ENCODE results near the gene SIX6. TPM values are rescaled to one million over a fixed set of nuclear protein-coding genes. Genes with fewer than 3 reads are reported as not detected.

The SIX6 gene
- total and polyA plus RNA-seq, 8 donors = not detected

GRCh38 chr14:60532442-60532841, 23.5 kb downstream of the SIX6 start:
- no peak for DNase-seq
- H3K4me1 ChIP-seq = no peaks in the 10 kb centered on the region
- H3K36me3 ChIP-seq = no peaks in the 10 kb centered on the region
- no peak for ATAC-seq
- no peak for FAIRE-seq
- intact Hi-C loops (cut with DNase I) = no loop called here
- H3K9me3 ChIP-seq = no peaks in the 10 kb centered on the region
- H3K27ac ChIP-seq = no peak overlapping the region
- TF ChIP-seq CTCF (IDR thresholded peaks at IDR 0.05) = no peak
- H3K4me3 ChIP-seq = no peak overlapping the region
- H3K27me3 ChIP-seq = no peaks in the 10 kb centered on the region
- 54 to 57% methylated on average over 3 of the region's 3 CpGs for WGBS, 2 donors

DNA sequence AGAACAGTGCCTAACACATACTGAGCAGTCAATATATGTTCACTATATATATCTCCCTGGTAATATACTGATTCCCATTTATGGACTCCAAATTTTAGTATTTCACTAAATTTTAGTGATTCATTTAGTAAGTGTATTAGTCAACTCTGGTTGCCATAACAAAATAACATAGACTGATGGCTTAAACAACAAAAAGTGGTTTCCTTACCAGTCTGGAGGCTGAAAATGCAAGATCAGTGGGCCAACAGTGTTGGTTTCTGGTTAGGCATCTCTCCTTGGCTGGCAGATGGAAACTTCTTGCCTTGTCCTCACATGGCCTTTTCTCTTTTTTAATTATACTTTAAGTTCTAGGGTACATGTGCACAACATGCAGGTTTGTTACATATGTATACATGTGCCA, 28.7 kb downstream of the SIX6 start:
- Histone ChIP-seq H3K27ac (no peak overlapping the region), H3K9me3 (no peaks in the 10 kb centered on the region), H3K36me3 (no peaks in the 10 kb centered on the region), H3K27me3 (peaks cover 0 to 5% (median 0%) of the 10 kb centered on the region in 4 donors), H3K4me1 (no peaks in the 10 kb centered on the region), H3K4me3 (no peak overlapping the region)
- DNase-seq (no peak), FAIRE-seq (no peak), ATAC-seq (no peak)
- TF ChIP-seq CTCF (IDR thresholded peaks at IDR 0.05) = no peak
- intact Hi-C loops (cut with DNase I) = no loop called here

GRCh38 chr14:60544659-60545058, 35.7 kb downstream of the SIX6 start:
- intact Hi-C loops (cut with DNase I) = no loop called here
- FAIRE-seq = no peak
- WGBS, 2 donors = 66 to 84% methylated on average over 2 of the region's 2 CpGs

DNA sequence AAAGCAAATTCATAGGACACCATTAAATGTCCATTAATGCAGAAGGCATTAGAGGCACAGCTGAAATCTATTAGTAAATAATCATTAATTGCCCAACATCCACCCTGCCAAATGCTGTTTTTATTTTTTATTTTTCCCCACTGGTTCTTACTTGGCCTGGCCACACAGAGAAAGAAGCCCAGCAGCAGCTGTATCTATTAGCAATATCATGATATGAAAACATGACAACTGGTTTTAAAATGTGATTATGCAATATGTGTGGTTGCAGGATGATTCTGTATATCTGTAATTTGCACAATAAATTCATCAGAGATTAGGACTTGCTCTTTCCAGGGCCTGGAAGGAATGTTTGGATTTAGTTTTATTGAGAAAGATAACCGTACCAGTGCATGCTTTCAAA, 44.9 kb downstream of the SIX6 start:
- ATAC-seq (no peak), FAIRE-seq (no peak), DNase-seq (no peak)
- H3K36me3 ChIP-seq = no peaks in the 10 kb centered on the region
- 70 to 81% methylated on average over 1 of the region's 1 CpG for WGBS, 2 donors
- no peaks in the 10 kb centered on the region for H3K9me3 ChIP-seq
- TF ChIP-seq CTCF (IDR thresholded peaks at IDR 0.05) = no peak
- H3K4me1 ChIP-seq = peaks cover 0 to 4% (median 0%) of the 10 kb centered on the region in 3 donors
- intact Hi-C loops (cut with DNase I) = loop anchor here in 1 of 3 donors (10.0 kb wide), 1 partner anchor 199 kb away; no protein-coding TSS in a partner anchor
- H3K27me3 ChIP-seq = no peaks in the 10 kb centered on the region
- no peak overlapping the region for H3K27ac ChIP-seq
- H3K4me3 ChIP-seq = no peak overlapping the region

More at GRCh38 chr14:60544659-60545058, 35.7 kb downstream of the SIX6 start:
- DNase-seq = no peak
- no peak overlapping the region for H3K27ac ChIP-seq
- H3K4me1 ChIP-seq = no peaks in the 10 kb centered on the region
- no peaks in the 10 kb centered on the region for H3K9me3 ChIP-seq
- H3K4me3 ChIP-seq = no peak overlapping the region
- H3K36me3 ChIP-seq = no peaks in the 10 kb centered on the region
- H3K27me3 ChIP-seq = peaks cover 0 to 5% (median 0%) of the 10 kb centered on the region in 4 donors
- TF ChIP-seq CTCF (IDR thresholded peaks at IDR 0.05) = no peak
- no peak for ATAC-seq

DNA sequence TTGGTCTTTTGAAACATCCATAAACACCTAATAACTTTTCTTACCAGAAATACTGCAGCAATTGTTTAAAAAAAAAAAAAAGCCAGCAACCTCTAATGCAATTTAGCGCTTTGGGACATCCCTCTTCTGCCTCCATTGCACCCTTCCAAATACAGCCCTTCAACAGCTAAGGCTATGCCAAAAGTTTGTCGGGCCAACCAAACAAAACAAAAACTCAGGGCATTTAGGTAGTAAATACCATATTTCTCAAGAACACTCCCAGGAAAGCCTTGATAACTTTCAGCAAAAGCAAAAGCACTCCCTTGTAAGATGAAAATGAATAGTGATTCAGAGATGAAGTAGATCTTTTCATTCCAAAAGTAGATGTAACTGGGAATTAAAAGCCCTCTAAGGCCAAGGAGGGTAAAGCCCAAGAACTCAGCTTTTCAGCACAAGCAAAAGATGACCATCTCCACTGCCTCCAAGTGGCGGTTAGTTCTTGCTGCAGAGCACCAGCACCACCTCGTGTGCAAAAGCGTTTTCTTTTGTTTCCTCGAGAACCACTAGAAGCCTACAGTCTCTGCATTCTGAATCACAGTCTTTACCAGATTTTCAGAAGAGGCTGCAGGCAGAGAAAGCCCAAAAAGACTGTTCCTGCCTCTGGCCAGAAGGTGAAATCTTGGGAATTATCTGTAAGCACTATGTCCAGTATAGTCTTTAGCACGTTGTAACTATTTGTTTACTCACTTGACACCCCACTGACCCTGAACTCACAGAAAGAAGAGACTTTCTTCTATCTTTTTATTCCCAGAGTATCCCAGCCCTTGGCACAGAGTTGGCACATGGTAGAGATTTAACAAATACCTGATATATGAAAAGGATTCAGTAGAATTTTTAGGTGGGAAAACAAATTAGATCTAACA, 53.1 kb downstream of the SIX6 start:
- ATAC-seq (peak; percentile 58 to 92 (median 89)), FAIRE-seq (no peak), DNase-seq (peak in 3 of 6 donors; percentile 4 to 32 (median 29))
- no peaks in the 10 kb centered on the region for H3K4me1 ChIP-seq
- no peak overlapping the region for H3K4me3 ChIP-seq
- H3K36me3 ChIP-seq = no peaks in the 10 kb centered on the region
- intact Hi-C loops (cut with DNase I) = no loop called here
- H3K27me3 ChIP-seq = no peaks in the 10 kb centered on the region
- TF ChIP-seq CTCF (IDR thresholded peaks at IDR 0.05) = peak in 2 of 4 donors; percentile 9 to 20
- no peak overlapping the region for H3K27ac ChIP-seq
- H3K9me3 ChIP-seq = no peaks in the 10 kb centered on the region
- WGBS, 2 donors = 19 to 23% methylated on average over 7 of the region's 7 CpGs
